ENCODE measurements around the gene MYO18B.

The MYO18B gene

DNA sequence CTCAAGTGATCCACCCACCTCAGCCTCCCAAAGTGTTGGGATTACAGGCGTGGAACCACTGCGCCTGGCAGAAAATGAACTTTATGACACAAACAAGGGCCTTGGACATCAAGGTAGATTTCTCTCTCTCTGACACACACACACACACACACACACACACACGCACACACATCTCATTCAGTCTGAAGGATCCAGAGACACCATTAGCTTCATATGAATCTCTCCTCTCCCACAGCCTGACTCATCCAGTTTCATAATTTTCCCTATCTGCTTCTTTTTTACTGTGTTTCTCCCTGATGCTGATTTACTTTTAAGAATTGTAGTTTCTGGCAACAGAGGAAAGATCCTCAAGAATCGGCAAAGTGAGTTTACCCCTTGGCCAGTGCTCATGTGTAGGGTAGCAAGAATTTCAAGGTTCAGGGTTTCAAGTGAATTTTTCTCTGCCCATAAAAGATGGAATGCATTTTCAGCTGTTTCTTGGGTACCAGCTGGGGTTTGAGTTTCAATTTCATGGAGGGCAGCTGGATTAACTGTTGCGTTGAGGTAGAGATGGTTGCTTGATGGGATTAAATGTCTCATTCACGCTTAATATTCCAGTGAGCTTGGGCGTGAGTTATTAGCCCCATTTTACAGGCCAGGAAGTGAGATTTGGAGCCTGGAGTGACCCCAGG is 3.5 kb downstream of the MYO18B start:
- TF ChIP-seq EP300 (IDR thresholded peaks at IDR 0.05; ENCODE audit: borderline replicate concordance) (no peak), CREB1 (IDR thresholded peaks at IDR 0.05; ENCODE audit: low read depth) (no peak), USF1 (IDR thresholded peaks at IDR 0.05) (no peak), TEAD4 (IDR thresholded peaks at IDR 0.05) (no peak), RAD21 (IDR thresholded peaks at IDR 0.05; ENCODE audit: low read depth) (no peak), ZBTB7A (IDR thresholded peaks at IDR 0.05; ENCODE audit: low read depth) (no peak), NFIC (IDR thresholded peaks at IDR 0.05) (no peak), EGR1 (IDR thresholded peaks at IDR 0.05) (no peak), CEBPB (IDR thresholded peaks at IDR 0.05) (no peak), TAF1 (IDR thresholded peaks at IDR 0.05; ENCODE audit: low read depth) (no peak), FOXM1 (IDR thresholded peaks at IDR 0.05; ENCODE audit: borderline replicate concordance, low read depth) (no peak), YY1 (IDR thresholded peaks at IDR 0.05; ENCODE audit: low read depth) (no peak), TCF12 (IDR thresholded peaks at IDR 0.05; ENCODE audit: low read depth) (no peak), MAX (IDR thresholded peaks at IDR 0.05) (no peak)
- TF ChIP-seq, protein P1, sequence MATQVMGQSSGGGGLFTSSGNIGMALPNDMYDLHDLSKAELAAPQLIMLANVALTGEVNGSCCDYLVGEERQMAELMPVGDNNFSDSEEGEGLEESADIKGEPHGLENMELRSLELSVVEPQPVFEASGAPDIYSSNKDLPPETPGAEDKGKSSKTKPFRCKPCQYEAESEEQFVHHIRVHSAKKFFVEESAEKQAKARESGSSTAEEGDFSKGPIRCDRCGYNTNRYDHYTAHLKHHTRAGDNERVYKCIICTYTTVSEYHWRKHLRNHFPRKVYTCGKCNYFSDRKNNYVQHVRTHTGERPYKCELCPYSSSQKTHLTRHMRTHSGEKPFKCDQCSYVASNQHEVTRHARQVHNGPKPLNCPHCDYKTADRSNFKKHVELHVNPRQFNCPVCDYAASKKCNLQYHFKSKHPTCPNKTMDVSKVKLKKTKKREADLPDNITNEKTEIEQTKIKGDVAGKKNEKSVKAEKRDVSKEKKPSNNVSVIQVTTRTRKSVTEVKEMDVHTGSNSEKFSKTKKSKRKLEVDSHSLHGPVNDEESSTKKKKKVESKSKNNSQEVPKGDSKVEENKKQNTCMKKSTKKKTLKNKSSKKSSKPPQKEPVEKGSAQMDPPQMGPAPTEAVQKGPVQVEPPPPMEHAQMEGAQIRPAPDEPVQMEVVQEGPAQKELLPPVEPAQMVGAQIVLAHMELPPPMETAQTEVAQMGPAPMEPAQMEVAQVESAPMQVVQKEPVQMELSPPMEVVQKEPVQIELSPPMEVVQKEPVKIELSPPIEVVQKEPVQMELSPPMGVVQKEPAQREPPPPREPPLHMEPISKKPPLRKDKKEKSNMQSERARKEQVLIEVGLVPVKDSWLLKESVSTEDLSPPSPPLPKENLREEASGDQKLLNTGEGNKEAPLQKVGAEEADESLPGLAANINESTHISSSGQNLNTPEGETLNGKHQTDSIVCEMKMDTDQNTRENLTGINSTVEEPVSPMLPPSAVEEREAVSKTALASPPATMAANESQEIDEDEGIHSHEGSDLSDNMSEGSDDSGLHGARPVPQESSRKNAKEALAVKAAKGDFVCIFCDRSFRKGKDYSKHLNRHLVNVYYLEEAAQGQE (IDR thresholded peaks at IDR 0.05; ENCODE audit: low read depth) = no peak

GRCh38 chr22:25746012-25746373 is 4.0 kb downstream of the MYO18B start:
- TF ChIP-seq TAF1 (IDR thresholded peaks at IDR 0.05; ENCODE audit: low read depth) (no peak), CREB1 (IDR thresholded peaks at IDR 0.05; ENCODE audit: low read depth) (no peak), EGR1 (IDR thresholded peaks at IDR 0.05) (no peak), USF1 (IDR thresholded peaks at IDR 0.05) (no peak), EP300 (IDR thresholded peaks at IDR 0.05; ENCODE audit: borderline replicate concordance) (no peak), YY1 (IDR thresholded peaks at IDR 0.05; ENCODE audit: low read depth) (no peak), RAD21 (IDR thresholded peaks at IDR 0.05; ENCODE audit: low read depth) (no peak), FOXM1 (IDR thresholded peaks at IDR 0.05; ENCODE audit: borderline replicate concordance, low read depth) (no peak), TEAD4 (IDR thresholded peaks at IDR 0.05) (no peak), MAX (IDR thresholded peaks at IDR 0.05) (no peak), CEBPB (IDR thresholded peaks at IDR 0.05) (no peak), ZBTB7A (IDR thresholded peaks at IDR 0.05; ENCODE audit: low read depth) (no peak), TCF12 (IDR thresholded peaks at IDR 0.05; ENCODE audit: low read depth) (no peak)
- TF ChIP-seq, protein P1 (IDR thresholded peaks at IDR 0.05; ENCODE audit: low read depth) = no peak

DNA sequence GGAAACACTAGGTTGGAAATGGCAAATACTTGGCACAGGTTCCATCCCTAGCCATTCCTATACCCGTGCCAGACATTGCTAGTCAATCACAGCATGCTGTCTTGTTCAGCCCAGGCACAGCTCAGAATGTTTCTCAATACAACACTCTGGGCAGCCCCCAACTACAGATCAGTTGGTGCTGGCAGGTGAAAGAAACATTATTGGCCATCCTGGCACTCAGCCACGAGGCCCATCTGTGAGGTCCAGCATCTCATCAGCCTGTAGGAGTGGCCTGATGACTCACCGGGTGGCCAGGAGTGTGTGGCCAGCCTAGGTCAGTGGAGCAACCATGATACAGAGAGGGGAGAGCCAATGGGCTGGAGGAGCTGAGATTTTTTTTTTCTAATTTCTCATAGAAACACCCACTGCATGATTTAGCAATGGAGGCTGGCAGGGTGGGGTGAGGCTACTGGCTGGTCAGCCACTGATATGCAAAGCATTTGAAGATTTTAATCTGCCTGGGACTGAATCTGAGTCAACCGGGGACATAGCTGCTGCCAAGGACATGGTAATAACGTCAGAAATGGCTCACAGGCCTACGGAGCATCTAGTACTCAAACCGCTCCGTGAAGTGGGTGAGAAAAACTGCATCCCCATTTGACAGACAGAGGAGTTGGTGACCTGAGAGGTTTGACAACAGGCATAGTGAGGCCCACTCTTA is 5.4 kb downstream of the MYO18B start:
- TF ChIP-seq EGR1 (IDR thresholded peaks at IDR 0.05) = no peak
- TF ChIP-seq NFIC (IDR thresholded peaks at IDR 0.05) = 0 out of 2 replicates have a peak, but pooled peaks have one; percentile 32

DNA sequence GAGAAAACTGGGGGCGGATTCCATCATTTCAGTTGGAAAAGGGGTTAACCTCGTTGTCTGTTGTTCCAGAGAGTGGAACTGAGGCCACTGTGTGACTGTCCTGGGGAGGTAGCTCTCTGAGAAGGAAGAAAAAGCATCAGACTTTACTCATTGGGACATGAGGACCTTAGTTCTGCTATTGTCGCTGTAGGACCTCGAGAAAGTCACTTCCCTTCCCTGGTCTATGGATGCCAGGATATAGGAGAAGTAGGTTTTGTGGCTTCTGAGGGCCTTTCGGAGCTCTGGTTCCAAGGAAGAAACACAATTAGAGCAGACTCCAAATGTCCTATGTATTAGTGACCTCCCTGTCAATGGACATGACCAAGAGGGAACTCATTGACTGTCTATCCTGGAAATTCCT is 6.2 kb downstream of the MYO18B start:
- TF ChIP-seq NFIC (IDR thresholded peaks at IDR 0.05) (no peak), USF1 (IDR thresholded peaks at IDR 0.05) (no peak), FOXM1 (IDR thresholded peaks at IDR 0.05; ENCODE audit: borderline replicate concordance, low read depth) (no peak), TEAD4 (IDR thresholded peaks at IDR 0.05) (no peak)
- TF ChIP-seq, protein P1 (IDR thresholded peaks at IDR 0.05; ENCODE audit: low read depth) = no peak
